GM12878 (cell line): ENCODE results near the gene CACNA1D. TPM values are rescaled to one million over a fixed set of nuclear protein-coding genes. Genes with fewer than 3 reads are reported as not detected.

Experiments
- BCL3 ChIP-seq: IDR thresholded peaks from 2 replicates; pipeline ENCODE4 v1.6.1; 2011; ENCODE audit warnings: borderline replicate concordance, low read depth, mild to moderate bottlenecking, moderate library complexity, low read length; ENCODE audit not compliant: insufficient read depth, poor library complexity, severe bottlenecking
- BCLAF1 ChIP-seq: fragments of 450-650 bp; IDR thresholded peaks from 2 replicates; pipeline ENCODE4 v1.6.1; 2017; ENCODE audit warnings: antibody characterized with exemption, mild to moderate bottlenecking, moderate library complexity
- CBFB ChIP-seq: IDR thresholded peaks from 2 replicates; pipeline ENCODE4 v1.6.1; 2016; ENCODE audit warnings: antibody characterized with exemption, low read depth
- E2F4 ChIP-seq: IDR thresholded peaks from 2 replicates; pipeline ENCODE4 v1.6.1; 2012; ENCODE audit warnings: low read depth, low read length, improper control_type of control experiment
- ESRRA ChIP-seq: IDR thresholded peaks from 2 replicates; pipeline ENCODE4 v1.6.1; 2012; ENCODE audit warnings: mild to moderate bottlenecking, low read length, improper control_type of control experiment
- EZH2 ChIP-seq: IDR thresholded peaks from 2 replicates; pipeline ENCODE4 v1.6.1; 2012; ENCODE audit warnings: low read depth, mild to moderate bottlenecking, control low read depth, inconsistent platforms, low read length, borderline replicate concordance; ENCODE audit not compliant: control insufficient read depth
- GABPA ChIP-seq: IDR thresholded peaks from 2 replicates; pipeline ENCODE4 v1.6.1; 2014; ENCODE audit warnings: antibody characterized with exemption, low read depth, mild to moderate bottlenecking, inconsistent platforms
- HDAC2 ChIP-seq: fragments of 200-600 bp; sonication (generic); IDR thresholded peaks from 2 replicates; pipeline ENCODE4 v1.6.1; 2017
- IRF3 ChIP-seq: fragments of 450-650 bp; IDR thresholded peaks from 2 replicates; pipeline ENCODE4 v1.6.1; 2014; ENCODE audit warnings: mild to moderate bottlenecking
- JUNB ChIP-seq: IDR thresholded peaks from 2 replicates; pipeline ENCODE4 v1.6.1; 2016; ENCODE audit warnings: antibody characterized with exemption, mild to moderate bottlenecking
- MAX ChIP-seq: IDR thresholded peaks from 2 replicates; pipeline ENCODE4 v1.6.1; 2012; ENCODE audit warnings: low read depth, low read length, improper control_type of control experiment
- PAX5 ChIP-seq: IDR thresholded peaks from 2 replicates; pipeline ENCODE4 v1.6.1; 2011; ENCODE audit warnings: low read depth, low read length, borderline replicate concordance
- PBX3 ChIP-seq: IDR thresholded peaks from 2 replicates; pipeline ENCODE4 v1.6.1; 2011; ENCODE audit warnings: mild to moderate bottlenecking, low read depth, low read length, moderate library complexity; ENCODE audit not compliant: insufficient replicate concordance
- PRDM15 ChIP-seq: fragments of 450-650 bp; formaldehyde crosslinking; IDR thresholded peaks from 2 replicates; pipeline ENCODE4 v1.4.0; 2020; ENCODE audit warnings: mild to moderate bottlenecking, moderate library complexity
- RB1 ChIP-seq: fragments of 450-650 bp; formaldehyde crosslinking; IDR thresholded peaks from 2 replicates; pipeline ENCODE4 v1.6.1; 2017; ENCODE audit warnings: mild to moderate bottlenecking, borderline replicate concordance
- SMC3 ChIP-seq: IDR thresholded peaks from 2 replicates; pipeline ENCODE4 v1.6.1; 2011; ENCODE audit warnings: low read length, improper control_type of control experiment, borderline replicate concordance
- STAT1 ChIP-seq: fragments of 450-650 bp; conservative IDR thresholded peaks from 2 replicates; pipeline ENCODE4 v1.6.1; 2014; ENCODE audit warnings: antibody characterized with exemption, mild to moderate bottlenecking
- YBX1 ChIP-seq: fragments of 450-650 bp; IDR thresholded peaks from 2 replicates; pipeline ENCODE4 v1.6.1; 2016; ENCODE audit warnings: antibody characterized with exemption
- polyA plus RNA-seq, 11 experiments: library from polyadenylated mRNA; depleted of rRNA in 4 of 11; unstranded in 6 of 11; stranded (reverse) in 5 of 11; fragments of >200 nt; fragmentation: Nextera tagmentation in 4 of 11; fragmentation: Illumina TruSeq in 1 of 11; extraction: Ambion mirVana in 4 of 11; extraction: Trizol in 1 of 11; gene quantifications; 1 replicate in 1 of 11; 2 replicates in 10 of 11; pipeline versions ENCODE4 v1.2.1 to v1.2.3, GENCODE V29; 2011 to 2016; ENCODE audit warnings: inconsistent platforms in 2 of 11, missing spikeins in 2 of 11, low read depth in 1 of 11
- total RNA-seq, 4 experiments: library from RNA; depleted of rRNA in 3 of 4; stranded (reverse); fragments of >200 nt in 3 of 4; fragmentation: Illumina TruSeq in 1 of 4; extraction: Trizol in 1 of 4; gene quantifications; 2 replicates each; pipeline versions ENCODE4 v1.2.1 to v1.2.3, GENCODE V29; 2013 to 2021

The CACNA1D gene
- total and polyA plus RNA-seq, 10 of the 15 experiments (the other 5 are each of a cell fraction or from before 2014, with no cell fraction given) = 0.21 to 24.4 (median 1.6) TPM

- no peak for TF ChIP-seq BCL3
- no peak for TF ChIP-seq PRDM15
- no peak for TF ChIP-seq CBFB
- TF ChIP-seq EZH2 = no peak
- TF ChIP-seq GABPA = no peak
- no peak for TF ChIP-seq PAX5
- TF ChIP-seq JUNB = no peak
- no peak for TF ChIP-seq HDAC2
- no peak for TF ChIP-seq BCLAF1
- no peak for TF ChIP-seq E2F4
- TF ChIP-seq ESRRA = no peak
- no peak for TF ChIP-seq YBX1
- no peak for TF ChIP-seq IRF3
- no peak for TF ChIP-seq STAT1
- no peak for TF ChIP-seq PBX3
- TF ChIP-seq SMC3 = no peak
- no peak for TF ChIP-seq MAX
- no peak for TF ChIP-seq RB1
Measured at GRCh38 chr3:53842436-53843194, 348.2 kb downstream of the CACNA1D start (continued).
